MCF 10A (cell line): ENCODE data around the gene KIAA1755. TPM values are rescaled to one million over a fixed set of nuclear protein-coding genes. Genes with fewer than 3 reads are reported as not detected.
A peak's percentile ranks its signal among the peaks of the same experiment; 100 is the strongest.

Experiments
- BruUV-seq: library from RNA; stranded (reverse); fragments of 400-500 nt; replicated peaks from 2 replicates; lab custom pipeline; 2021; lab: Mats Ljungman, UMichigan
- CTCF ChIA-PET: fragments of 300-600 bp; sonication (Branson Sonifier 250); formaldehyde crosslinking; extraction: SDS; loops from one replicate; lab custom pipeline; 2021; ENCODE audit warnings: antibody characterized with exemption, inconsistent platforms; lab: Yijun Ruan, JAX
- POLR2A ChIA-PET: fragments of 300-600, 350-650 bp; sonication (Branson Sonifier 250); formaldehyde crosslinking; extraction: SDS; loops from one replicate; lab custom pipeline; 2020; ENCODE audit warnings: antibody characterized with exemption, inconsistent platforms; lab: Yijun Ruan, JAX
- DNase-seq: peaks from one replicate; pipeline ENCODE4 v3.0.0-alpha.2; 2018; ENCODE audit not compliant: unreplicated experiment
- H3K27ac Mint-ChIP-seq: one replicate; pipeline ENCODE4 v1.8.0; 2022; ENCODE audit warnings: mild to moderate bottlenecking, low read depth, mixed read lengths; ENCODE audit not compliant: unreplicated experiment
- H3K27me3 Mint-ChIP-seq: one replicate; pipeline ENCODE4 v1.8.0; 2022; ENCODE audit warnings: mixed read lengths; ENCODE audit not compliant: insufficient read depth, unreplicated experiment
- H3K36me3 Mint-ChIP-seq: one replicate; pipeline ENCODE4 v1.8.0; 2022; ENCODE audit warnings: mild to moderate bottlenecking, moderate library complexity, mixed read lengths; ENCODE audit not compliant: insufficient read depth, unreplicated experiment
- H3K4me1 Mint-ChIP-seq: one replicate; pipeline ENCODE4 v1.8.0; 2022; ENCODE audit warnings: mixed read lengths; ENCODE audit not compliant: insufficient read depth, unreplicated experiment
- H3K4me3 Mint-ChIP-seq: one replicate; pipeline ENCODE4 v1.8.0; 2022; ENCODE audit warnings: mild to moderate bottlenecking, moderate library complexity, mixed read lengths; ENCODE audit not compliant: unreplicated experiment
- H3K9me3 Mint-ChIP-seq: one replicate; pipeline ENCODE4 v1.8.0; 2022; ENCODE audit warnings: mixed read lengths; ENCODE audit not compliant: unreplicated experiment
- CTCF ChIP-seq: fragments of 200-600 bp; IDR thresholded peaks from one replicate; pipeline ENCODE4 v1.8.0; 2022; ENCODE audit warnings: antibody characterized with exemption, mild to moderate bottlenecking; ENCODE audit not compliant: unreplicated experiment
- intact Hi-C: fragments of 100-400 bp; cut with micrococcal nuclease; formaldehyde crosslinking; loops from 2 replicates; pipeline ENCODE4 v1.14.1; 2022
- total RNA-seq: library from RNA; stranded (reverse); gene quantifications from 2 replicates; pipeline ENCODE4 v1.2.3, GENCODE V29; 2022

Gene KIAA1755
- total RNA-seq, 1 experiment from 2014 or later, result not detected

GRCh38 chr20:38166703-38167233 lies 93.8 kb downstream of the KIAA1755 start:
- CTCF ChIA-PET, result interaction anchor here (0.6 to 8.8 kb wide), 16 partner anchors 9 to 605 kb away, joined by 3 to 146 read pairs (median 4); no protein-coding TSS in a partner anchor
- Mint-ChIP-seq H3K4me1 (peaks cover 43% of the 10 kb centered on the region), H3K36me3 (no peaks in the 10 kb centered on the region), H3K4me3 (no peak overlapping the region), H3K27me3 (no peaks in the 10 kb centered on the region), H3K9me3 (no peaks in the 10 kb centered on the region), H3K27ac (no peak overlapping the region)
- POLR2A ChIA-PET, result interaction anchor here (0.6 to 3.3 kb wide), 7 partner anchors 20 to 106 kb away, joined by 3 to 17 read pairs (median 4); no protein-coding TSS in a partner anchor
- no peak for TF ChIP-seq CTCF
- BruUV-seq, result no TSS peak
- intact Hi-C loops, result loop anchor here (5.0 to 10.0 kb wide), 2 partner anchors 52 to 161 kb away; no protein-coding TSS in a partner anchor
- no peak for DNase-seq

- H3K27ac Mint-ChIP-seq, result no peak overlapping the region
- H3K27me3 Mint-ChIP-seq, result no peaks in the 10 kb centered on the region
- CTCF ChIA-PET, result interaction anchor here (0.6 to 8.8 kb wide), 16 partner anchors 10 to 604 kb away, joined by 3 to 146 read pairs (median 4); no protein-coding TSS in a partner anchor
- H3K9me3 Mint-ChIP-seq, result no peaks in the 10 kb centered on the region
- intact Hi-C loops, result loop anchor here (1.0 to 10.0 kb wide), 3 partner anchors 51 to 161 kb away; no protein-coding TSS in a partner anchor
- peak overlapping the region; percentile 11 for H3K4me3 Mint-ChIP-seq
- no TSS peak for BruUV-seq
- TF ChIP-seq CTCF, result no peak
- H3K36me3 Mint-ChIP-seq, result no peaks in the 10 kb centered on the region
- DNase-seq, result peak; percentile 18
- POLR2A ChIA-PET, result interaction anchor here (0.6 to 3.3 kb wide), 5 partner anchors 22 to 105 kb away, joined by 3 to 17 read pairs (median 4); no protein-coding TSS in a partner anchor
- peaks cover 41% of the 10 kb centered on the region for H3K4me1 Mint-ChIP-seq
Observed at GRCh38 chr20:38165966-38166702, 94.4 kb downstream of the KIAA1755 start.

DNA sequence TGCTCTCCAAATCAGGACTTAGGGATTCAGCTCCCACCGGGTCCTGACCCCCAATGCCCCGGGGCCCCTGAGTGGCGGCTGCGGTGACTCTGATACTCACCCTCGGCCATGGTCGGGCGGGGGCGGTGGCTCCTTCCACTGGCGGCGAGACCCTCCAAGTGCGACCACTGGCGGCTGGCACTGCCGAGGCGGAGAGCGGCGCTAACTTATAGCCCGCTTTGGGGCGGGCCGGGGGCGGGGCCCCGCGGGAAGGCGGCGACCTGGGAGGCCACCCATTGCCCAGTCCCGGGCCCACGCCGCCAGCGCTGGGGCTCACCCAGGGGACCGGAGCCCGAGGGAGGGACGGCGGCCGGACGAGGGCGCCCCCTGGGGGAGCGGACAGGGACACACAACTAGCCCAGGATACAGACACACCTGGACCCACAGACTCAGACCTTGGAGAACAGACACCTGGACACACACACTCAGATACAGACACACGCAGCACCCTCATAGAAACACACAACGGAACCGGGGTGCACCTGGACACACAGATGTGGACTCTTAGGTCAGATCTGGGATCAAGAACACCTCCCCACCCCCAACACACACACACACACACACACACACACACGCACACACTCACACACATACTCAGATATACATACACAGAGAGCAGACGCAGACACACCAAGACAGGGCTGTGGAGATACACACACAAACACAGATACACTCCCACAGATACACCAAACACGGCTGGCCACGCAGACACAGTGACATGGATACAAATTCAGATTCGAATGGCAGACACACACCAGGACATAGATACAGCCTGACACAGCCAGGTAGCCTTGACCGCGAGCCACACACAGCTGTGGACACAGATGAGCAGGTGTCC lies 95.2 kb downstream of the KIAA1755 start, which contains the start of gene TGM2:
Gene TGM2 (minus strand): TSS at position 182 of the 877 bp plus-strand sequence. CDS start 72 bp downstream, at position 110.
- no TSS peak for BruUV-seq
- peak; percentile 75 for TF ChIP-seq CTCF
- no peaks in the 10 kb centered on the region for H3K27me3 Mint-ChIP-seq
- peak within 1 kb of the TSS; percentile 11 for H3K4me3 Mint-ChIP-seq
- POLR2A ChIA-PET, result interaction anchor here (0.6 to 1.8 kb wide), 2 partner anchors 21 kb away, joined by 3 to 4 read pairs; no protein-coding TSS in a partner anchor
- H3K9me3 Mint-ChIP-seq, result no peaks in the 10 kb centered on the region
- no peaks in the 10 kb centered on the region for H3K36me3 Mint-ChIP-seq
- H3K27ac Mint-ChIP-seq, result peak within 1 kb of the TSS; percentile 61
- intact Hi-C loops, result loop anchor here (1.0 to 10.0 kb wide), 3 partner anchors 51 to 162 kb away; no protein-coding TSS in a partner anchor
- H3K4me1 Mint-ChIP-seq, result peaks cover 41% of the 10 kb centered on the region
- DNase-seq, result peak; percentile 75
- CTCF ChIA-PET, result interaction anchor here (0.6 to 8.8 kb wide), 21 partner anchors 9 to 157 kb away, joined by 3 to 146 read pairs (median 4); no protein-coding TSS in a partner anchor
